Measurements from ENCODE around the gene CSTA. TPM values are rescaled to one million over a fixed set of nuclear protein-coding genes. Genes with fewer than 3 reads are reported as not detected.
A peak's percentile ranks its signal among the peaks of the same experiment; 100 is the strongest.
"Not testable (repeated sequence)": the region's sequence is repeated elsewhere in the genome, so short reads cannot be mapped to it uniquely, and the experiment has no call there.

CSTA gene
- total RNA-seq, 6 donors from 2014 or later: 6.0 to 40.5 (median 16.4) TPM

GRCh38 chr3:122365073-122365472 lies 40.0 kb downstream of the CSTA start:
- Histone ChIP-seq H3K27me3 (no peaks in the 10 kb centered on the region), H3K9me3 (no peaks in the 10 kb centered on the region), H3K4me1 (no peaks in the 10 kb centered on the region), H3K4me3 (no peak overlapping the region), H3K27ac (no peak overlapping the region), H3K36me3 (peaks cover 0 to 59% (median 9%) of the 10 kb centered on the region in 4 donors)
- TF ChIP-seq POLR2AphosphoS5 (IDR thresholded peaks at IDR 0.05): no peak
- TF ChIP-seq EP300 (IDR thresholded peaks at IDR 0.05): no peak
- TF ChIP-seq POLR2A (IDR thresholded peaks at IDR 0.05): no peak
- TF ChIP-seq CTCF (IDR thresholded peaks at IDR 0.05): no peak
- no peak for DNase-seq
- ATAC-seq (ENCODE audit: low FRiP score in 2 of 2): no peak
- WGBS, 2 donors: 82 to 90% methylated on average over 1 of the region's 1 CpG

GRCh38 chr3:122365582-122366378 lies 40.7 kb downstream of the CSTA start:
- not testable (repeated sequence) for H3K9me3 ChIP-seq, DNase-seq, H3K27me3 ChIP-seq, H3K27ac ChIP-seq, H3K4me3 ChIP-seq, H3K4me1 ChIP-seq
- 82 to 85% methylated on average over 10 of the region's 10 CpGs for WGBS, 2 donors
- ATAC-seq (ENCODE audit: low FRiP score in 2 of 2): peak in 1 of 2 donors; percentile 41
- H3K36me3 ChIP-seq: peaks cover 0 to 59% (median 9%) of the 10 kb centered on the region in 4 donors

GRCh38 chr3:122366379-122366749 lies 41.3 kb downstream of the CSTA start:
- Histone ChIP-seq H3K4me1 (no peaks in the 10 kb centered on the region), H3K9me3 (no peaks in the 10 kb centered on the region), H3K4me3 (no peak overlapping the region), H3K27me3 (no peaks in the 10 kb centered on the region), H3K36me3 (peaks cover 0 to 62% (median 9%) of the 10 kb centered on the region in 4 donors), H3K27ac (no peak overlapping the region)
- DNase-seq (no peak), ATAC-seq (ENCODE audit: low FRiP score in 2 of 2) (no peak)
- 93 to 98% methylated on average over 5 of the region's 5 CpGs for WGBS, 2 donors
- no peak for TF ChIP-seq POLR2A (IDR thresholded peaks at IDR 0.05)
- no peak for TF ChIP-seq POLR2AphosphoS5 (IDR thresholded peaks at IDR 0.05)
- no peak for TF ChIP-seq EP300 (IDR thresholded peaks at IDR 0.05)
- no peak for TF ChIP-seq CTCF (IDR thresholded peaks at IDR 0.05)

GRCh38 chr3:122374034-122374433 lies 49.0 kb downstream of the CSTA start:
- H3K27ac ChIP-seq: no peak overlapping the region
- H3K36me3 ChIP-seq: peaks cover 0 to 14% (median 0%) of the 10 kb centered on the region in 4 donors
- no peak for TF ChIP-seq POLR2AphosphoS5 (IDR thresholded peaks at IDR 0.05)
- no peak for DNase-seq
- no peaks in the 10 kb centered on the region for H3K4me1 ChIP-seq
- no peak for ATAC-seq (ENCODE audit: low FRiP score in 2 of 2)
- no peaks in the 10 kb centered on the region for H3K27me3 ChIP-seq
- 96% methylated on average over 1 of the region's 1 CpG for WGBS, 2 donors
- no peak overlapping the region for H3K4me3 ChIP-seq
- H3K9me3 ChIP-seq: no peaks in the 10 kb centered on the region

- no peak for TF ChIP-seq POLR2A (IDR thresholded peaks at IDR 0.05)
- TF ChIP-seq EP300 (IDR thresholded peaks at IDR 0.05): no peak
- TF ChIP-seq CTCF (IDR thresholded peaks at IDR 0.05): no peak
- TF ChIP-seq POLR2AphosphoS5 (IDR thresholded peaks at IDR 0.05): no peak
- WGBS, 2 donors: 57 to 68% methylated on average over 4 of the region's 4 CpGs
- Histone ChIP-seq H3K27me3 (no peaks in the 10 kb centered on the region), H3K4me3 (no peak overlapping the region), H3K36me3 (peaks cover 0 to 4% (median 0%) of the 10 kb centered on the region in 4 donors), H3K27ac (no peak overlapping the region), H3K4me1 (peaks cover 7 to 11% (median 8%) of the 10 kb centered on the region in 4 donors), H3K9me3 (no peaks in the 10 kb centered on the region)
- ATAC-seq (ENCODE audit: low FRiP score in 2 of 2) (no peak), DNase-seq (no peak)
Observed at GRCh38 chr3:122377975-122378374, 52.9 kb downstream of the CSTA start.
